ENCODE results near the gene RRP12.

DNA sequence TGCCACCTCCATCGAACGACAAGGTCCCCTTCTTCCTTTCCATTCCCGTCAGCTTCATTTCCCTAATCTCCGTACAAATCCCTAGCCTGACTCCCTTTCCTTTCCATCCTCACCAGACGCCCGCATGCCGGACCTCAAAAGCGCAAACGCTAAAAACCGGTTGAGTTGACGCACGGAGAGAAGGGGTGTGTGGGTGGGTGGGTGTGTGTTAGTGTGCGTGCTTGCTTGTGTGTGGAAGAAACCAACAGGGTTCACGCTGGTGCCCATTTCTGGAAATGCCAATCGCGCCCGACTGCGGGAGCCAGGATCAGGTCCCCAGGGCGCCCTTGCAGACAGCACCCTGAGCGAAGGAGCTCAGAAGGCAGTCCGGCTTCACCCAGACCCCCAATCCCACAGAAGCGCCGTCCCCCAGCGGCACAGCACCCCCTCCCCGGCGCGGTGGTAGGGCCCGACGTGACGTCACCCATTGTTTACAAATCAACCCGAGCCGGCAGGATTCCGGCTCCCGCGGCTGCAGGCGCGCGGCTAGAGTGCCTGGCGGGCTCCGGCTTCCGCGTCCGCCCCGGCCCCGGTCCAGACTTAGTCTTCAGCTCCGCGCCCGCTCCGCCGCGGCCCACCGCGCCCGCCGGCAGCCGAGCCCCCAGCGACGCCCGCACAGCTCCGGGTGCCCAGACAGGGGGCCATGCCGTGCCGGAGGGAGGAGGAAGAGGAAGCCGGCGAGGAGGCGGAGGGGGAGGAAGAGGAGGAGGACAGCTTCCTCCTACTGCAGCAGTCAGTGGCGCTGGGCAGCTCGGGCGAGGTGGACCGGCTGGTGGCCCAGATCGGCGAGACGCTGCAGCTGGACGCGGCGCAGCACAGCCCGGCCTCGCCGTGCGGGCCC lies 82.1 kb downstream of the RRP12 start, which contains the start of gene FRAT1:
- TF ChIP-seq, protein P1, sequence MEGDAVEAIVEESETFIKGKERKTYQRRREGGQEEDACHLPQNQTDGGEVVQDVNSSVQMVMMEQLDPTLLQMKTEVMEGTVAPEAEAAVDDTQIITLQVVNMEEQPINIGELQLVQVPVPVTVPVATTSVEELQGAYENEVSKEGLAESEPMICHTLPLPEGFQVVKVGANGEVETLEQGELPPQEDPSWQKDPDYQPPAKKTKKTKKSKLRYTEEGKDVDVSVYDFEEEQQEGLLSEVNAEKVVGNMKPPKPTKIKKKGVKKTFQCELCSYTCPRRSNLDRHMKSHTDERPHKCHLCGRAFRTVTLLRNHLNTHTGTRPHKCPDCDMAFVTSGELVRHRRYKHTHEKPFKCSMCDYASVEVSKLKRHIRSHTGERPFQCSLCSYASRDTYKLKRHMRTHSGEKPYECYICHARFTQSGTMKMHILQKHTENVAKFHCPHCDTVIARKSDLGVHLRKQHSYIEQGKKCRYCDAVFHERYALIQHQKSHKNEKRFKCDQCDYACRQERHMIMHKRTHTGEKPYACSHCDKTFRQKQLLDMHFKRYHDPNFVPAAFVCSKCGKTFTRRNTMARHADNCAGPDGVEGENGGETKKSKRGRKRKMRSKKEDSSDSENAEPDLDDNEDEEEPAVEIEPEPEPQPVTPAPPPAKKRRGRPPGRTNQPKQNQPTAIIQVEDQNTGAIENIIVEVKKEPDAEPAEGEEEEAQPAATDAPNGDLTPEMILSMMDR (IDR thresholded peaks at IDR 0.05; ENCODE audit: low read length), result no peak
- TF ChIP-seq EZH2 (IDR thresholded peaks at IDR 0.05; ENCODE audit: borderline replicate concordance, low read length), result no peak

Measured in OCI-LY1 (cell line).